Tibial artery (tissue), 4 donors: ENCODE results near the gene SCMH1.

Experiments used
- DNase-seq, 2 donors: peaks; one replicate each; pipeline ENCODE4 v3.0.0-alpha.2; 2019
- H3K27ac ChIP-seq, 2 donors: fragments of 200-600 bp; sonication (generic) in 1 of 2; 1 replicate in 1 of 2; 2 replicates in 1 of 2; pipeline ENCODE4 v1.5.1; 2018 to 2019; ENCODE audit warnings: mild to moderate bottlenecking in 1 of 2
- H3K27me3 ChIP-seq, 2 donors: fragments of 200-600 bp; sonication (generic) in 1 of 2; one replicate each; pipeline versions ENCODE4 v1.5.1 to v1.6.0; 2016 to 2019
- H3K36me3 ChIP-seq, 3 donors: fragments of 200-600 bp; sonication (generic) in 2 of 3; one replicate each; pipeline ENCODE4 v1.5.1; 2016 to 2019; ENCODE audit warnings: mild to moderate bottlenecking in 2 of 3
- H3K4me1 ChIP-seq, 4 donors: fragments of 200-600 bp; sonication (generic) in 2 of 4; 1 replicate in 3 of 4; 2 replicates in 1 of 4; pipeline ENCODE4 v1.5.1; 2016 to 2019
- H3K4me3 ChIP-seq, 2 donors: fragments of 200-600 bp; sonication (generic) in 1 of 2; 1 replicate in 1 of 2; 2 replicates in 1 of 2; pipeline ENCODE4 v1.5.1; 2018 to 2019; ENCODE audit warnings: mild to moderate bottlenecking in 2 of 2
- H3K9me3 ChIP-seq, 3 donors: fragments of 200-600 bp; sonication (generic) in 1 of 3; one replicate each; pipeline ENCODE4 v1.5.1; 2016 to 2019
- CTCF ChIP-seq, 2 experiments: fragments of 200-600 bp in 1 of 2; fragments of 450-650 bp in 1 of 2; IDR thresholded peaks; one replicate each; pipeline ENCODE4 v1.5.1; 2017 to 2019; ENCODE audit warnings: antibody characterized with exemption in 2 of 2, mild to moderate bottlenecking in 1 of 2, moderate library complexity in 1 of 2
- intact Hi-C: fragments of 100-400 bp; cut with DNase I; formaldehyde crosslinking; loops from one replicate; pipeline ENCODE4 v1.15.0; 2023; ENCODE audit warnings: low total_unique reads

SCMH1 gene

GRCh38 chr1:41161846-41162245 lies 80.3 kb downstream of the SCMH1 start:
- intact Hi-C loops, result no loop called here
- Histone ChIP-seq H3K27ac (no peak overlapping the region), H3K9me3 (no peaks in the 10 kb centered on the region), H3K27me3 (no peaks in the 10 kb centered on the region), H3K4me3 (no peak overlapping the region), H3K36me3 (peaks cover 0 to 23% (median 7%) of the 10 kb centered on the region in 3 donors), H3K4me1 (no peaks in the 10 kb centered on the region)
- DNase-seq, result no peak
- no peak for TF ChIP-seq CTCF (IDR thresholded peaks at IDR 0.05)

GRCh38 chr1:41160498-41161110 lies 81.5 kb downstream of the SCMH1 start:
- TF ChIP-seq CTCF (IDR thresholded peaks at IDR 0.05), result no peak
- H3K36me3 ChIP-seq, result peaks cover 0 to 23% (median 7%) of the 10 kb centered on the region in 3 donors

GRCh38 chr1:41158966-41159365 lies 83.1 kb downstream of the SCMH1 start:
- intact Hi-C loops, result no loop called here
- H3K4me3 ChIP-seq, result no peak overlapping the region
- H3K27me3 ChIP-seq, result no peaks in the 10 kb centered on the region
- H3K9me3 ChIP-seq, result no peaks in the 10 kb centered on the region
- no peak for TF ChIP-seq CTCF (IDR thresholded peaks at IDR 0.05)
- no peak for DNase-seq
- peaks cover 0 to 23% (median 7%) of the 10 kb centered on the region in 3 donors for H3K36me3 ChIP-seq
- no peaks in the 10 kb centered on the region for H3K4me1 ChIP-seq
- no peak overlapping the region for H3K27ac ChIP-seq

More at GRCh38 chr1:41160498-41161110, 81.5 kb downstream of the SCMH1 start:
- DNase-seq, result no peak
- Histone ChIP-seq H3K27me3 (no peaks in the 10 kb centered on the region), H3K9me3 (no peaks in the 10 kb centered on the region), H3K4me3 (no peak overlapping the region), H3K4me1 (no peaks in the 10 kb centered on the region), H3K27ac (no peak overlapping the region)
- intact Hi-C loops, result no loop called here

- no peak for TF ChIP-seq CTCF (IDR thresholded peaks at IDR 0.05)
- peaks cover 0 to 3% (median 0%) of the 10 kb centered on the region in 4 donors for H3K4me1 ChIP-seq
- H3K9me3 ChIP-seq, result no peaks in the 10 kb centered on the region
- intact Hi-C loops, result no loop called here
- H3K4me3 ChIP-seq, result no peak overlapping the region
- peaks cover 0 to 23% (median 7%) of the 10 kb centered on the region in 3 donors for H3K36me3 ChIP-seq
- H3K27me3 ChIP-seq, result no peaks in the 10 kb centered on the region
- no peak overlapping the region for H3K27ac ChIP-seq
- no peak for DNase-seq
Measured at GRCh38 chr1:41158147-41158875, 83.8 kb downstream of the SCMH1 start.

GRCh38 chr1:41155105-41155504 lies 87.0 kb downstream of the SCMH1 start:
- no peak for DNase-seq
- TF ChIP-seq CTCF (IDR thresholded peaks at IDR 0.05), result no peak
- H3K27me3 ChIP-seq, result no peaks in the 10 kb centered on the region
- no peak overlapping the region for H3K27ac ChIP-seq
- H3K4me1 ChIP-seq, result peaks cover 0 to 28% (median 13%) of the 10 kb centered on the region in 4 donors
- no peaks in the 10 kb centered on the region for H3K9me3 ChIP-seq
- peaks cover 4 to 11% (median 6%) of the 10 kb centered on the region in 3 donors for H3K36me3 ChIP-seq
- intact Hi-C loops, result no loop called here
- H3K4me3 ChIP-seq, result no peak overlapping the region
